Measurements from ENCODE around the gene GANAB. TPM values are rescaled to one million over a fixed set of nuclear protein-coding genes. Genes with fewer than 3 reads are reported as not detected.
"Not testable (repeated sequence)": the region's sequence is repeated elsewhere in the genome, so short reads cannot be mapped to it uniquely, and the experiment has no call there.

The GANAB gene
- total and polyA plus RNA-seq, 4 donors: 45.2 to 209 (median 148) TPM

DNA sequence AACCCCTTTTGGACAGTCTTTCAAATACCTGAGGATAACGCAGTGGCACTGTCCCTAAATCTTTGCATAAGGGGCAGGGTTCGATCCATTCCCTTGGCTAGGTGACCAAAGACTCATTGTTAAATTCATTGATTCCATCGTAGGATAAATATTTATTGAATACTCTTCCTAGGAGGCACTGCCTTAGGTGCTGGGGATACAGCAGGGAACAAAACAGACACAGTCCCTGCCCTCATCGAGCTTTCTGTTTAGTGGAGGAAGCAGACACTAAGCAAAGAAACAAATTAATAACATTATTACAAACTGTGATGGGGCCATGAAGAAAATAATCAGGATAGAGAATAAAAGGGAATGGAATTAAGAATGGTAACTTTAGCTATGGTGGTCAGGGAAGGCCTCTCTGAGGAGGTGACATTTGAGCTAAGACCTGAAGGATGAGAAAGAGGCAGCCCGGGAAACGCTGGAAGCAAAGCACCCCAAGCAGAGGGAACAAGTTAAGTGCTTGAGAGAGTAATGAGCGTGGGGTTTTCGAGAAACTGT lies 25.3 kb downstream of the GANAB start:
- H3K9me3 ChIP-seq (ENCODE audit: control insufficient read depth in 4 of 4, low read length in 3 of 4): no peaks in the 10 kb centered on the region
- H3K36me3 ChIP-seq (ENCODE audit: control insufficient read depth in 4 of 4, insufficient read depth in 3 of 4, low read depth in 1 of 4, low read length in 3 of 4): peaks cover 0 to 21% (median 12%) of the 10 kb centered on the region in 4 donors
- DNase-seq (ENCODE audit: low spot score): no peak
- peak overlapping the region; percentile 33 to 77 for H3K9ac ChIP-seq (ENCODE audit: low read depth in 1 of 2, low read length in 2 of 2)
- no peaks in the 10 kb centered on the region for H3K27me3 ChIP-seq (ENCODE audit: control insufficient read depth in 4 of 4, insufficient read depth in 4 of 4, low read length in 3 of 4)
- H3K27ac ChIP-seq (ENCODE audit: low read depth in 1 of 2, low read length in 2 of 2): peak overlapping the region; percentile 80 to 96
- TF ChIP-seq HNF4A (conservative IDR thresholded peaks at IDR 0.05) (no peak), GABPA (IDR thresholded peaks at IDR 0.05 in 1 of 2, conservative IDR thresholded peaks at IDR 0.05 in 1 of 2) (no peak), RXRA (IDR thresholded peaks at IDR 0.05) (no peak)
- H3K4me1 ChIP-seq (ENCODE audit: control insufficient read depth in 4 of 4, insufficient read depth in 4 of 4, low read length in 3 of 4): peaks cover 4 to 17% (median 10%) of the 10 kb centered on the region in 4 donors
- WGBS: 28% methylated on average over 8 of the region's 8 CpGs
- peak overlapping the region; percentile 68 to 89 (median 74) for H3K4me3 ChIP-seq (ENCODE audit: low read depth in 1 of 3, low read length in 3 of 3)

DNA sequence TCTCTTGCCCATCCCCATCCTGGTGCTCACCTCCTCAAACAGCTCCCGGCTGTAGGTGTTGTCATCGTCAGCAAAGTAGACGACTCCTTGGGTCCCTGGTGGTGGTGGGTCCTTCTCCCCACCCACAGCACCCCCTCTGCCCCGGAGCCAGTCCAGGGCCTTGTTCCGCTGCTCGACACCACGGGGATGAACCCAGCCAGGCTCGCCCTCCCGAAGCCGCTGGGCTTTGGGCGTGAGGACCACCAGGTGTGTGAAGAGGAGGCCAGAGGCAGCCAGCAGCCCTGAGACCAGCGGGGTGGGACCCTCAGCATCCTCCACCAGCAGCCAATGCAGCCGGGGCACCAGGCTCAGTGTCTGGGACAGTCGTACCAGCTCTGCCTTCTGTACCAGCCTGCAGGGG lies 29.5 kb downstream of the GANAB start:
- H3K9ac ChIP-seq (ENCODE audit: low read depth in 1 of 2, low read length in 2 of 2); DNase-seq (ENCODE audit: low spot score); H3K4me3 ChIP-seq (ENCODE audit: low read depth in 1 of 3, low read length in 3 of 3); H3K27me3 ChIP-seq (ENCODE audit: control insufficient read depth in 4 of 4, insufficient read depth in 4 of 4, low read length in 3 of 4); H3K9me3 ChIP-seq (ENCODE audit: control insufficient read depth in 4 of 4, low read length in 3 of 4); H3K27ac ChIP-seq (ENCODE audit: low read depth in 1 of 2, low read length in 2 of 2): not testable (repeated sequence)
- WGBS: 97% methylated on average over 14 of the region's 14 CpGs
- Histone ChIP-seq H3K36me3 (ENCODE audit: control insufficient read depth in 4 of 4, insufficient read depth in 3 of 4, low read depth in 1 of 4, low read length in 3 of 4) (peaks cover 0 to 15% (median 2%) of the 10 kb centered on the region in 4 donors), H3K4me1 (ENCODE audit: control insufficient read depth in 4 of 4, insufficient read depth in 4 of 4, low read length in 3 of 4) (peaks cover 7 to 28% (median 17%) of the 10 kb centered on the region in 4 donors)

DNA sequence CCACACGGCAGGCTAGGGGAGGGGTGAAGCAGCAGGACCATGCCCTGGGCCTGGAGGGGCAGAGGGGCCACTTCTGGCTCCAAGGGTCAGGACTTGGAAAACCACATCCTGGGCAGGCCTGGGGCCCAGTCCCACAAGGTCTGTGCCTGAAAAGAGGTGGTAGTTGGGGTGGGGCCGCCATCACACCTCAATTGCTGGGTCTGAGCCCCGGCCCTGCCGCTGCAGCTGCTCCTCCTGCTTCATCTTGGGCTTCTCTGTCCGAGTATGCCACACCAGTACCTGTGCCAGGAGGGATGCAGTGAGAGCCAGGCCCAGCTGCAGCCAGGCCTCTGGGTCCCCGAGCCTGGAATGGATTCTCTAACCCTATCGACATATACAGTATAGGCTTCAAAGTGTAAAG lies 30.9 kb downstream of the GANAB start:
- Histone ChIP-seq H3K27me3 (ENCODE audit: control insufficient read depth in 4 of 4, insufficient read depth in 4 of 4, low read length in 3 of 4) (no peaks in the 10 kb centered on the region), H3K27ac (ENCODE audit: low read depth in 1 of 2, low read length in 2 of 2) (no peak overlapping the region), H3K36me3 (ENCODE audit: control insufficient read depth in 4 of 4, insufficient read depth in 3 of 4, low read depth in 1 of 4, low read length in 3 of 4) (peaks cover 0 to 15% (median 2%) of the 10 kb centered on the region in 4 donors), H3K9me3 (ENCODE audit: control insufficient read depth in 4 of 4, low read length in 3 of 4) (no peaks in the 10 kb centered on the region), H3K4me1 (ENCODE audit: control insufficient read depth in 4 of 4, insufficient read depth in 4 of 4, low read length in 3 of 4) (peaks cover 7 to 30% (median 19%) of the 10 kb centered on the region in 4 donors), H3K9ac (ENCODE audit: low read depth in 1 of 2, low read length in 2 of 2) (no peak overlapping the region), H3K4me3 (ENCODE audit: low read depth in 1 of 3, low read length in 3 of 3) (no peak overlapping the region)
- no peak for DNase-seq (ENCODE audit: low spot score)
- WGBS: 94% methylated on average over 7 of the region's 7 CpGs
- TF ChIP-seq TAF1 (conservative IDR thresholded peaks at IDR 0.05): no peak
- TF ChIP-seq, protein P1, sequence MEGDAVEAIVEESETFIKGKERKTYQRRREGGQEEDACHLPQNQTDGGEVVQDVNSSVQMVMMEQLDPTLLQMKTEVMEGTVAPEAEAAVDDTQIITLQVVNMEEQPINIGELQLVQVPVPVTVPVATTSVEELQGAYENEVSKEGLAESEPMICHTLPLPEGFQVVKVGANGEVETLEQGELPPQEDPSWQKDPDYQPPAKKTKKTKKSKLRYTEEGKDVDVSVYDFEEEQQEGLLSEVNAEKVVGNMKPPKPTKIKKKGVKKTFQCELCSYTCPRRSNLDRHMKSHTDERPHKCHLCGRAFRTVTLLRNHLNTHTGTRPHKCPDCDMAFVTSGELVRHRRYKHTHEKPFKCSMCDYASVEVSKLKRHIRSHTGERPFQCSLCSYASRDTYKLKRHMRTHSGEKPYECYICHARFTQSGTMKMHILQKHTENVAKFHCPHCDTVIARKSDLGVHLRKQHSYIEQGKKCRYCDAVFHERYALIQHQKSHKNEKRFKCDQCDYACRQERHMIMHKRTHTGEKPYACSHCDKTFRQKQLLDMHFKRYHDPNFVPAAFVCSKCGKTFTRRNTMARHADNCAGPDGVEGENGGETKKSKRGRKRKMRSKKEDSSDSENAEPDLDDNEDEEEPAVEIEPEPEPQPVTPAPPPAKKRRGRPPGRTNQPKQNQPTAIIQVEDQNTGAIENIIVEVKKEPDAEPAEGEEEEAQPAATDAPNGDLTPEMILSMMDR (IDR thresholded peaks at IDR 0.05; ENCODE audit: low read depth, low read length, missing input control): no peak
- TF ChIP-seq SP1 (IDR thresholded peaks at IDR 0.05): no peak
- no peak for TF ChIP-seq RXRA (IDR thresholded peaks at IDR 0.05)
- no peak for TF ChIP-seq FOXA2 (IDR thresholded peaks at IDR 0.05)
- TF ChIP-seq GABPA (IDR thresholded peaks at IDR 0.05 in 1 of 2, conservative IDR thresholded peaks at IDR 0.05 in 1 of 2): no peak
- no peak for TF ChIP-seq EGR1 (IDR thresholded peaks at IDR 0.05; ENCODE audit: low read depth in 2 of 2)
- no peak for TF ChIP-seq NR2F2 (IDR thresholded peaks at IDR 0.05)
- TF ChIP-seq HNF4G (IDR thresholded peaks at IDR 0.05): no peak
- TF ChIP-seq HNF4A (conservative IDR thresholded peaks at IDR 0.05): no peak
- TF ChIP-seq, protein P2, sequence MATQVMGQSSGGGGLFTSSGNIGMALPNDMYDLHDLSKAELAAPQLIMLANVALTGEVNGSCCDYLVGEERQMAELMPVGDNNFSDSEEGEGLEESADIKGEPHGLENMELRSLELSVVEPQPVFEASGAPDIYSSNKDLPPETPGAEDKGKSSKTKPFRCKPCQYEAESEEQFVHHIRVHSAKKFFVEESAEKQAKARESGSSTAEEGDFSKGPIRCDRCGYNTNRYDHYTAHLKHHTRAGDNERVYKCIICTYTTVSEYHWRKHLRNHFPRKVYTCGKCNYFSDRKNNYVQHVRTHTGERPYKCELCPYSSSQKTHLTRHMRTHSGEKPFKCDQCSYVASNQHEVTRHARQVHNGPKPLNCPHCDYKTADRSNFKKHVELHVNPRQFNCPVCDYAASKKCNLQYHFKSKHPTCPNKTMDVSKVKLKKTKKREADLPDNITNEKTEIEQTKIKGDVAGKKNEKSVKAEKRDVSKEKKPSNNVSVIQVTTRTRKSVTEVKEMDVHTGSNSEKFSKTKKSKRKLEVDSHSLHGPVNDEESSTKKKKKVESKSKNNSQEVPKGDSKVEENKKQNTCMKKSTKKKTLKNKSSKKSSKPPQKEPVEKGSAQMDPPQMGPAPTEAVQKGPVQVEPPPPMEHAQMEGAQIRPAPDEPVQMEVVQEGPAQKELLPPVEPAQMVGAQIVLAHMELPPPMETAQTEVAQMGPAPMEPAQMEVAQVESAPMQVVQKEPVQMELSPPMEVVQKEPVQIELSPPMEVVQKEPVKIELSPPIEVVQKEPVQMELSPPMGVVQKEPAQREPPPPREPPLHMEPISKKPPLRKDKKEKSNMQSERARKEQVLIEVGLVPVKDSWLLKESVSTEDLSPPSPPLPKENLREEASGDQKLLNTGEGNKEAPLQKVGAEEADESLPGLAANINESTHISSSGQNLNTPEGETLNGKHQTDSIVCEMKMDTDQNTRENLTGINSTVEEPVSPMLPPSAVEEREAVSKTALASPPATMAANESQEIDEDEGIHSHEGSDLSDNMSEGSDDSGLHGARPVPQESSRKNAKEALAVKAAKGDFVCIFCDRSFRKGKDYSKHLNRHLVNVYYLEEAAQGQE (IDR thresholded peaks at IDR 0.05): no peak
- TF ChIP-seq, protein P3, sequence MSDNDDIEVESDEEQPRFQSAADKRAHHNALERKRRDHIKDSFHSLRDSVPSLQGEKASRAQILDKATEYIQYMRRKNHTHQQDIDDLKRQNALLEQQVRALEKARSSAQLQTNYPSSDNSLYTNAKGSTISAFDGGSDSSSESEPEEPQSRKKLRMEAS (IDR thresholded peaks at IDR 0.05): no peak
- no peak for TF ChIP-seq FOXA1 (IDR thresholded peaks at IDR 0.05)
